NCI-H1436 treated with DMSO at 0.1 percent for 48 hours (cell line): ENCODE measurements around the gene RTN1.

Experiments
- DNase-seq: peaks from one replicate; lab custom pipeline; 2025; lab: John Stamatoyannopoulos, UW

Gene RTN1

GRCh38 chr14:59849411-59850130 is 21.0 kb downstream of the RTN1 start:
- DNase-seq = no peak

- DNase-seq = no peak
These were observed 21.9 kb downstream of the RTN1 start for GRCh38 chr14:59848671-59849070.

- DNase-seq = no peak
These were observed 22.9 kb downstream of the RTN1 start for GRCh38 chr14:59847711-59848110.

- no peak for DNase-seq
These were observed 24.0 kb downstream of the RTN1 start for GRCh38 chr14:59846595-59846994.

- DNase-seq = no peak
These were observed 25.3 kb downstream of the RTN1 start for GRCh38 chr14:59845245-59845644.

GRCh38 chr14:59844186-59844812 is 26.3 kb downstream of the RTN1 start:
- no peak for DNase-seq

GRCh38 chr14:59836116-59836515 is 34.5 kb downstream of the RTN1 start:
- no peak for DNase-seq

GRCh38 chr14:59832653-59833294 is 37.8 kb downstream of the RTN1 start:
- DNase-seq = no peak

- no peak for DNase-seq
These were observed 39.4 kb downstream of the RTN1 start for GRCh38 chr14:59831121-59831730.

GRCh38 chr14:59830338-59830734 is 40.2 kb downstream of the RTN1 start:
- no peak for DNase-seq

GRCh38 chr14:59829469-59830337 is 40.9 kb downstream of the RTN1 start:
- DNase-seq = no peak

- no peak for DNase-seq
These were observed 42.3 kb downstream of the RTN1 start for GRCh38 chr14:59828276-59828675.

- no peak for DNase-seq
These were observed 43.2 kb downstream of the RTN1 start for GRCh38 chr14:59827401-59827800.

GRCh38 chr14:59826150-59826549 is 44.4 kb downstream of the RTN1 start:
- DNase-seq = no peak

- no peak for DNase-seq
These were observed 47.4 kb downstream of the RTN1 start for GRCh38 chr14:59823179-59823578.

- DNase-seq = no peak
These were observed 51.0 kb downstream of the RTN1 start for GRCh38 chr14:59819446-59820088.

- no peak for DNase-seq
These were observed 53.6 kb downstream of the RTN1 start for GRCh38 chr14:59816941-59817340.

GRCh38 chr14:59814988-59815387 is 55.6 kb downstream of the RTN1 start:
- DNase-seq = no peak

- DNase-seq = no peak
These were observed 58.8 kb downstream of the RTN1 start for GRCh38 chr14:59811815-59812214.

GRCh38 chr14:59811073-59811472 is 59.5 kb downstream of the RTN1 start:
- no peak for DNase-seq

- no peak for DNase-seq
These were observed 67.5 kb downstream of the RTN1 start for GRCh38 chr14:59803052-59803540.
